MM.1S (cell line): Measurements from ENCODE around the gene TMEM175.

Source experiments
- CTCF ChIP-seq: fragments of 300-600 bp; sonication (generic); IDR thresholded peaks from 2 replicates; pipeline ENCODE4 v1.5.1; 2016; ENCODE audit warnings: antibody characterized with exemption, low read length, mixed read lengths
- EZH2 ChIP-seq: fragments of 300-600 bp; sonication (generic); optimal IDR thresholded peaks from 2 replicates; pipeline ENCODE3; 2017; ENCODE audit warnings: low read depth, mild to moderate bottlenecking, antibody characterized with exemption, low read length, mixed read lengths

GRCh38 chr4:999882-1000425, 67.7 kb downstream of the TMEM175 start:
- TF ChIP-seq CTCF, result no peak
- TF ChIP-seq EZH2, result no peak
